Activated naive CD4-positive, alpha-beta T cell treated with anti-CD3 and anti-CD28 coated beads, Interleukin-2, amount 50 U/mL, for 72 hours (primary cell): Measurements from ENCODE around the gene UTF1. TPM values are rescaled to one million over a fixed set of nuclear protein-coding genes. Genes with fewer than 3 reads are reported as not detected.
"Not testable (repeated sequence)": the region's sequence is repeated elsewhere in the genome, so short reads cannot be mapped to it uniquely, and the experiment has no call there.

Source experiments
- ATAC-seq, 2 donors: fragments of 150-1000 bp; cut with Tn5 transposase; 2 replicates each; pipeline ENCODE4 v1.10.0; 2021; ENCODE audit warnings: mild to moderate bottlenecking in 2 of 2, moderate library complexity in 2 of 2
- DNase-seq, 2 donors: peaks; one replicate each; pipeline ENCODE4 v3.0.0; 2021 to 2022; ENCODE audit warnings: low spot score in 2 of 2
- H3K27ac Mint-ChIP-seq, 2 donors: one replicate each; pipeline ENCODE4 v1.8.0; 2022; ENCODE audit warnings: mild to moderate bottlenecking in 2 of 2, mixed read lengths in 2 of 2
- H3K36me3 Mint-ChIP-seq, 2 donors: one replicate each; pipeline ENCODE4 v1.8.0; 2022; ENCODE audit warnings: mixed read lengths in 2 of 2
- H3K9me3 Mint-ChIP-seq, 2 donors: one replicate each; pipeline ENCODE4 v1.8.0; 2022; ENCODE audit warnings: mixed read lengths in 2 of 2
- total RNA-seq, 2 donors: library from RNA; stranded (reverse); gene quantifications; one replicate each; pipeline ENCODE4 v1.2.3, GENCODE V29; 2022

UTF1 gene
- total RNA-seq, 2 donors from 2014 or later = not detected

DNA sequence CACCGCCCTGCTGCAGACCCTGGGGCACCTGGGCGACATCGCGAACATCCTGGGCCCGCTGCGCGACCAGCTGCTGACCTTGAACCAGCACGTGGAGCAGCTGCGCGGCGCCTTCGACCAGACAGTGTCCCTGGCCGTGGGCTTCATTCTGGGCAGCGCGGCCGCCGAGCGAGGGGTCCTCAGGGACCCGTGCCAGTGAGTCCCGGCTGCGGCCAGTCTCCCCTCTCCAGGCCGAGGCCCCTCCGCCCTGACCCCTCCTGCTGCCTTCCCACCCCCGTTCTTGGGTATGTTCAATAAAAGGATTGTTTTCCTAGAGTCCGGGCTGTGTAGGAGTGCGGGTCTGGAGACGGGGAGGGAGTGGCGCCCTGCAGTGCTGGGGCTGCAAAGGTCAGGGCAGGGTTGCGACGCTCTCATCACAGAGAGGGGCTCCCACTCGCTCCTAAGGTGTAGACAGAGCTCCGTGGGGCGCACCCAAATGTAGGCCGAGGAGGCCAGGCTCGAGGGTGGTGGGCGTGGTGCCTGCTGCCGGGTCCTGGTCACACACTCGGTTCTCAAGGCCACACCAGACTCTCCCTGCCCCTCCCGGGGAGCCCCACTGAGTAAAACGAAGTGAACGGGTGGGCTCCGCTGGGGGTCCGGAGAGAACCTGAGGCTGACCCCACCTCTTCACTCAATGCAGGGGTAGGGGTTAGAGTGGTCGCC is 1.4 kb downstream of the UTF1 start:
- no peak for DNase-seq
- no peak for ATAC-seq
- Mint-ChIP-seq H3K9me3 (no peaks in the 10 kb centered on the region), H3K27ac (no peak overlapping the region), H3K36me3 (peaks cover 5 to 8% of the 10 kb centered on the region in 2 donors)

DNA sequence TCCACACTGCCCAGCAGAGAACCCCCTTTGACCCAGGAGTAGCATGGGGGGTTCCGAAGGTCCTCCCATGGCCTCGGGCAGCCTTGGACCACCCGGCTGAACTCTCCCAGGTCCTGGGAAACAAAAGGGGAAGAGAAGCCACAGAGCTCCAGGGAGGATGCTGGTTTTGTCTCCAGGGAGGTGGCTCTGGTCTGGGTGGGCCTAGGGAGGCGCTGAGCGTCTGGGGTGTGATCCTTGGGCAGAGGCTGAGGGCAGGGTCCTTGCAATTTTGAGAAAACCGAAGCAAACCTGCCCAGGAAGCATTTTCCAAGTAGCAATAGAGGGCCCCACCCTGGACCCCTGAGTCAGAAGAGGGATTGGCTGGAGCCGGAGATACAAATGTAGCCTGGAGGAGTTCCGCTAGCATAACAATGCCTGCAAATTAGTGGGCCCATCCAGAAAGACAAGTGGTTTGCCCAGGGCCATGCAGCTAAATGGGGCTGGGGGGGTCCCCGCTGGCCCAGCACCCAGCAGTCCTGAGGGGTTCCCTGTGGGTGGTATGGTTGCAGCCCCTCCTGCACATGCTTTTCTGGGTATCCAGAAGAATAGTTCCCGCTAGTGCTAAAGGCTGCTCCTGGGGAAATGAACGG is 2.0 kb downstream of the UTF1 start:
- Mint-ChIP-seq H3K27ac (no peak overlapping the region), H3K36me3 (peaks cover 5 to 8% of the 10 kb centered on the region in 2 donors), H3K9me3 (no peaks in the 10 kb centered on the region)
- DNase-seq (no peak), ATAC-seq (no peak)

- DNase-seq, H3K9me3 Mint-ChIP-seq, H3K36me3 Mint-ChIP-seq, H3K27ac Mint-ChIP-seq: not testable (repeated sequence)
- ATAC-seq = peak; percentile 28 to 48
Observed at GRCh38 chr10:133234796-133235195, 4.8 kb downstream of the UTF1 start.

DNA sequence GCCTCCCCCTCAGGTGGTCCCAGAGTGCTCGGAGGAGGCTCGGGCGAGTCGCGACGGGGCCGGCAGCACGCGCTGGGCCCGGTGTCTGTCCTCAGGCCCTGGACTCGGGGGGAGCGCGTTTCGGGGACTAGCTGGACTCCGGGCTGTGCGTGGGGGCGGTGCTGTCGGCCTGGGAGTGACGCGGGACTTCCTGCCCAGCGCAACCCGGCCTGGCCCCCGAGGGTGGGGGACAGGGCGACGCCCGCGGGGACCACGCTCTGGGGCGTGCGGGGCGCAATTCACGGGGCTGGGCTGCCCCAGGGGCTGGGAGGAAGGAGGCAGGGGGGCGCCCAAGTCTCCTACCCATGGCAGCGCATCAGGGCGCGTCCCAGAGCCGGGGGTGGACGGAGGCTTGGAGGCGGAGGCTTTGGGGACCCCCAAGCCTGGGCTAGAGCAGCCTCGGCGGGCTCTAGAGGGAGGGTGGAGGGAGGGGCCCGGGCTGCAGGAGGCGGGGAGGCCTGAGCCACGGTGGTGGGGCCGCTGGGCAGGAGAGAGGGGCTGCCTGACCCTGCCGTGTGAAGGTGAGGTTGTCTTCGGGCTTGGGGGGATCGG is 5.3 kb downstream of the UTF1 start:
- Mint-ChIP-seq H3K36me3 (no peaks in the 10 kb centered on the region), H3K27ac (no peak overlapping the region), H3K9me3 (no peaks in the 10 kb centered on the region)
- ATAC-seq = no peak
- DNase-seq = no peak

- Mint-ChIP-seq H3K27ac (no peak overlapping the region), H3K9me3 (no peaks in the 10 kb centered on the region), H3K36me3 (no peaks in the 10 kb centered on the region)
- no peak for DNase-seq
- no peak for ATAC-seq
Observed at GRCh38 chr10:133235932-133236331, 5.9 kb downstream of the UTF1 start.

DNA sequence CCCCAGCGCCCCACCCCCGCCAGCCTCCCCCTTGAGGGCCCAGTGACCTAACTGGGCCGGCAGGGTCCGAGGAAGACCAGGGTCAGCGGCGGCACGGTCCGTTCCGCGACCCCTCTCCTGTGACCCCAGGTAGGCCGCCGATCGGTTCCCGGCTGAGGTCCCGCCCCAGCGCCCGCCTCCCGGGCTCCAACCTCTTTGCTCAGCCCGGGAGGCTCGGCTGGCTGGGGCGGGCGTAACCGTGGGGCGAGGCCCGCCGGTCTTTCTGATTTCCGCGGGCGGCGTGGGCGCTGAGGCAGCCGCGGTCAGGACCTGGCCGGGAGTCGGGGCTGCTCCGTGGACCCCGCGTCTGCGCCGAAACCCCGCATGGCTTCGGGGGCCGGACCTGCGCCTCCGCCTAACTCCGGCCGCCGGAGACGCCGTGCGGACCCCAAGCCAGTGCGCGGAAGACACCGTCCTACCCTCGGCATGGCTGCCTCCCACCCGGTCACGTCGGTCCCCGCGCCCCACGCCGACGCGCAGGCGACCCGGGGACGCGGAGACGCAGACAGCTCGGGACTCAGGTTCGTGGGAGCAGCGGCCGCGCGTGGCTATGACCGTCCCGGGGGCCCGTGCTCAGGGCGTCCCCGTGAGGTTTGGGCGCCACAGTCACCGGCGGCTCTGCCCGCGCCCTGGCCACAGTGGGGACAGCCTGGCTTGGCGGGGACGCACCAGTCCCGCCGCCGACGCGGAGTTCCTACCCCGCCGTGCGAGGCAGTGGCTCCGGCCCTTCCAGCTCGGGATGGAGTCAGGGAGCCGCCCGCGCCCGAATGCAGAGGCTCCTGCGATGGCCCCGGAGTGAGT is 6.6 kb downstream of the UTF1 start:
- Mint-ChIP-seq H3K36me3 (no peaks in the 10 kb centered on the region), H3K27ac (no peak overlapping the region), H3K9me3 (no peaks in the 10 kb centered on the region)
- no peak for DNase-seq
- peak in 1 of 2 donors; percentile 25 for ATAC-seq

GRCh38 chr10:133237241-133237587 is 7.2 kb downstream of the UTF1 start:
- DNase-seq (no peak), ATAC-seq (no peak)
- Mint-ChIP-seq H3K27ac (no peak overlapping the region), H3K9me3 (no peaks in the 10 kb centered on the region), H3K36me3 (no peaks in the 10 kb centered on the region)

DNA sequence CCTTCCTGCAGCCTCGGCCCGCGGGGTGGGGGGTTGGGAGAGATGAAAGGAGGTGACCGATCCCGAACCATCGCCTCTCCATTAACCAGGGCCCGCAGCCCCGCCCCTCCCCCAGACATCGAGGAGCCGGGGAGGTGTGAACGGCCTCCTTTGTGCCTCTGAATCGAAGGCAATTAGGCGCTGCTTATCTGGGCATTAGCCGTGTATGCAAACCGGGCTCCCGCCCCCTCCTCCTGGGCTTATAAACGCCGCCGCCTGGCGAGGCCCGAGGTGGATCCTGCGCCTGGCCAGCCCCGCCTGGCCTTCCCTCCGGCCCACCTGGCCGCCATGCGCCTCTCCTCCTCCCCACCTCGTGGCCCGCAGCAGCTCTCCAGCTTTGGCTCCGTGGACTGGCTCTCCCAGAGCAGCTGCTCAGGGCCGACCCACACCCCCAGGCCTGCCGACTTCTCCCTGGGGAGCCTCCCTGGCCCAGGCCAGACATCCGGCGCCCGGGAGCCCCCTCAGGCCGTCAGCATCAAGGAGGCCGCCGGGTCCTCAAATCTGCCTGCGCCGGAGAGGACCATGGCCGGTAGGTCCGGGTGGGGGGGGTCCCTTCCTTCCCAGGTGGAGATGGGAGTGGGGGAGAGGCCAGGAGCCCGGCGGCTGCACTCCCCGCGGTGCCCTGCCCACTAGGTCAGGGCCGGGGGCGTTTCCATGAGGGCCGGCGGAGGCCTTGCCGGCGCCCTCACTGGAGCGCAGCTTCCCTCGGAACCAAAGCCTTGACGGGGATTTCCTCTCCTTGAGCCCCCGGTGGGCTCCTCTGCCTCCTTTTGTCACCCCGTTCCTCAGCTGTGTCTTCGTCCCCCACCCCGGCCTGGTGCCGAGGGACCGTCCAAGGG is 7.8 kb downstream of the UTF1 start, which contains the start of gene VENTX:
Gene VENTX, plus strand, starts transcription at position 268 of the 878 bp plus-strand sequence. Its CDS starts 60 bp downstream, at position 328.
- H3K36me3 Mint-ChIP-seq = no peaks in the 10 kb centered on the region
- H3K27ac Mint-ChIP-seq = no peak within 1 kb of the TSS
- H3K9me3 Mint-ChIP-seq = no peaks in the 10 kb centered on the region
- ATAC-seq (no peak), DNase-seq (no peak)

DNA sequence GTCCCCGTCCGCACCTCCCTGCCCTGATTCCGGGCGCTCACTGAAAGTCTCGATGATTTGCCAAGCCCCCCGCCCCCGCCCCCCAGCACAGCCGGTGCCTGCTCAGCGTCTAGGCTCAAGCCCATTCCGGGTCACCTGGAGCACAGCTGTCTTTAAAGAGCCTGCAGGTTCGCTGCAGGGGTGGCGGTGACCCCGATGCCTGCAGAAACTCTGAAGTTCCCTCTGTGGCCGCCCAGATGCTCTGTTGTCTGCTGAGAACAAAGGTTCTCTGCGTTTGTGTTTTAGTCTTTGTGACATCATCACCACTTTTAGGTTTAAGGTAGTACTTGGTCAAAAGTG is 8.4 kb downstream of the UTF1 start:
- Mint-ChIP-seq H3K36me3 (no peaks in the 10 kb centered on the region), H3K9me3 (no peaks in the 10 kb centered on the region), H3K27ac (no peak overlapping the region)
- DNase-seq (no peak), ATAC-seq (no peak)

DNA sequence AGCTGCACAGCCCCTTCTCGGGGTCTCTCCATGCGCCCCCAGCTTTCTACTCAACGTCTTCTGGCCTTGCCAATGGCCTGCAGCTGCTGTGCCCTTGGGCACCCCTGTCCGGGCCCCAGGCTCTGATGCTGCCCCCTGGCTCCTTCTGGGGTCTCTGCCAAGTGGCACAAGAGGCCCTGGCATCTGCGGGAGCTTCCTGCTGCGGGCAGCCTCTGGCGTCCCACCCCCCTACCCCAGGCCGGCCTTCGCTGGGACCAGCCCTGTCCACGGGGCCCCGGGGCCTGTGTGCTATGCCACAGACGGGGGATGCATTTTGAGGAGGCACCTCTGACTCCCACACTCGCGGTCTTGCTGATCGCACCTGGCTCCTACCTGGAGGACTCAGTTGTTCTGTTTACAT is 10.0 kb downstream of the UTF1 start:
- no peaks in the 10 kb centered on the region for H3K36me3 Mint-ChIP-seq
- DNase-seq = no peak
- no peaks in the 10 kb centered on the region for H3K9me3 Mint-ChIP-seq
- no peak overlapping the region for H3K27ac Mint-ChIP-seq
- ATAC-seq = no peak

DNA sequence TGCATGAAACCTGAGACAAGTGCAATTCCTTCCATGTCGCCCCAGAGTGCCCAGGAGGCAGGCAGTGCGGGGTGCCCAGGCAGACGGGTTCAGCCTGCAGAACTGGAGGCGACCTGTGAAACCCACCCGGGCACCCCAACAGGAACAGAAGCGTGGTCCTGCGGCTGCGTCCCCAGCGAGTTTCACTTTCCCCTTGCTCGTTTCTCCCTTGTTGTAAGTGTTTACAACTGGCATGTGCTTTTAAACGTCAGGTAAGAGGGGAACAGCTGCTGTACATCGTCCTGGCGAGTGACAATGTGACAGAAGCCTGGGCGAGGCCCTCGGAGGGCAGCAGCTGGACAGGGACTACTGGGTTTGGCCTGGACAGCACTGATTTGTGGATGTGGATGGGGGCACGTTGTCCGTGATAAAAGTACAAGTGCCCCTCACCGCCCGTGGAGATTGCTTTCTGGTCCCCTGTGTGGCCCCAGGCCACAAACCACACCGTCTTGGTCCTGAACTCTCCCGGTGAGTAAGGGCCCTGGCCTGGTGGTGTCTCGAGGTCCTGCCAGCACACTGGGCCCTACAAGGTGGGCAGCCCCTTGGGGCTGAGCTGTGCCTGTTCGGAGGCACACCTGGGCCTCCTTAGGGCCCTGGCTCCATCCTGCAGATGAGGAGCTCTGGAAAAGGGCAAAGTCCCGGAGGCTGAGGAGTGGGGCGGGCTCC is 11.6 kb downstream of the UTF1 start:
- Mint-ChIP-seq H3K27ac (no peak overlapping the region), H3K9me3 (no peaks in the 10 kb centered on the region), H3K36me3 (no peaks in the 10 kb centered on the region)
- ATAC-seq = peak in 1 of 2 donors; percentile 10
- DNase-seq = no peak

DNA sequence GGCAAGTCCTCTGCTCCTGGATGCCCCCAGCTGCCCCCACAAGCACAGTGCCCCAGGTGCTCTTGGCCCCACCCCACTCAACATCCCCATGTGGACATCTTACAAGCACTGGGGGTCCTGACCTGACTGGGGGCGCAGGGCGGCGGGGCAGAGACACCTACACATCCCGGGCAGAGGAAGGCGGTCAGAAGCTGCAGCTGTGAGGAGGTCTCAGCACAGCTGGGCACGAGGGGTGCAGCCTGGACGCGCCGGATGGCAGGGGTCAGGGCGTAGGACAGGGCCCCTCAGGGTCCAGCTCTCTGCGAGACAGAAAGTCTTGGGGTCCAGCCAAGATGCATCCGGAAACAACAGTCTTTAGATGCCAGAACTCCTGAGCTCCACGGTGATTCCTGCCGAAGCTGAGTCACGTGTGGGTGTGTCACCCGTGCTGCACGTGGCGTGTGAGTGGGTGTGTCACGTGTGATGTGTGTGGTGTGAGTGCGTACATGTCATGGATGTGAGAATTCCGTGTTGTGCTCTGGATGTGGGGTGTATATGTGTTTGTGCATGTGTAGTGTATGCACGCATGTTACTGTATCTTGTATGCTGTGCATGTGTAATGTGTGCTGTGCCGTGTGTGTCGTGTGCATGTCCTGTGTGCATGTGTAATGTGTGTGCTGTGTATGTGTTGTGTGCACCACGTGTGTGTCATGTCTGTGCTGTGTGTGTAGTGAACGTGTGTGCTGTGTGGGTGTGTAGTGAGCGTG is 12.8 kb downstream of the UTF1 start:
- H3K36me3 Mint-ChIP-seq = no peaks in the 10 kb centered on the region
- H3K9me3 Mint-ChIP-seq = no peaks in the 10 kb centered on the region
- ATAC-seq (no peak), DNase-seq (no peak)
- H3K27ac Mint-ChIP-seq = no peak overlapping the region

DNA sequence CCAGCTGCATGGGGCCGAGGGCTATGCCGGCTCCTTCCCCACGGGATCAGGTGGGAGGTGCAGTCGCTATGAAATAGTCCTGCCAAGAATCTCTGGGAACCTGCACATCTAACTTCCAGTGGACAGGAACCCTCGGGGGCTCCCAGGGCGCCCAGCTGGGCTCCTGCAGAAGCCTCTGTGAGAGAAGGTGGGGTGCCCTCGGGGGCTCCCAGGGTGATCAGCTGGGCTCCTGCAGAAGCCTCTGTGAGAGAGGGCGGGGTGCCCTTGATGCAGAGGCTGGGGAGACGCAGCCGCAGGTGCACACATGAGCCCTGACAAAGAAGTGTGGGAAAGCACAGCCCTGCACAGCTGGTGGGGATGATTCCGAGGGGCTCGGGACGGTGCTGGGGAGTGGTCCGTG is 13.6 kb downstream of the UTF1 start:
- no peak overlapping the region for H3K27ac Mint-ChIP-seq
- no peak for DNase-seq
- H3K9me3 Mint-ChIP-seq = no peaks in the 10 kb centered on the region
- ATAC-seq = no peak
- no peaks in the 10 kb centered on the region for H3K36me3 Mint-ChIP-seq

DNA sequence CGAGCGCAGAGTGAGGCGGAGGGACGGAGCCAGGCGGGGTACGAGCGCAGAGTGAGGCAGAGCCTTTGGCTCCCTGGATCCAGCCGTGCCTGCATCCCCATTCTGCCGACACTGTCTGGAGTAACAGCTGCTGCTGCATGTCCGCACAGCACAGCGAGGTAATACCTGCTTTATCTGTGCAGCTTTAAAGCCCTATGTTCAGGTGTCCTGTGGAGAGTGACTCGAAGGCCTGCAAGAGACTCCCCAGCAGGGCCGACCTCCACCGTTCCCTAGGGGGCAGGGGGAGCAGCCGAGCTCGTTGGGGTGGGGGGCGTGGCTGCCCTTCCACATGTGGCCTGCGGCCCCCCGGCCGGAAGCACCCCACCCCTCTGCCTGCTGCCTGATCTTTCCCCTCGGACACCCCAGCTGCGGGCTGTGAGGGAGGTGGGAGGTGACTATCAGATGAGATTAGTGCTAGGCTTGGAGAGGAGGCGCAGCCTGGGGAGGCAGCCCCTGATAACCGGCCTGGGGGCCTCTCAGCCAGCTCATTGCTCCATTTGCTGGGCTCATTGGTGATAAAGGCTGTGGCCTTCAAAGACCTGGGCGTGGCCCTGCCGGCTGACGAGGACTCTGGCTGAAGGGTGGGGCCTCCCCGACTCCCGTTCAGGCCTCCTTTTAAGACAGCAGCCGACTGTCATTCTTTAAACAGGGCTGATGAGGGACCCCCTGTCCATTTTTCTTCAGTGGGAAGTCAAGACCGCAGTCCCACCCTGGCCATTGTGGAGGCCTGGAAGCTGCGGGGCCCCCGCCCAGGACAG is 15.6 kb downstream of the UTF1 start:
- no peak for DNase-seq
- no peaks in the 10 kb centered on the region for H3K9me3 Mint-ChIP-seq
- no peaks in the 10 kb centered on the region for H3K36me3 Mint-ChIP-seq
- peak overlapping the region in 1 of 2 donors; percentile 72 for H3K27ac Mint-ChIP-seq
- ATAC-seq = no peak

GRCh38 chr10:133246236-133246626 is 16.2 kb downstream of the UTF1 start:
- no peak for ATAC-seq

More at GRCh38 chr10:133246236-133246626, 16.2 kb downstream of the UTF1 start:
- Mint-ChIP-seq H3K27ac (no peak overlapping the region), H3K36me3 (no peaks in the 10 kb centered on the region), H3K9me3 (no peaks in the 10 kb centered on the region)
- no peak for DNase-seq
